GM12878 (cell line): ENCODE data around the gene ASTL.

Source experiments
- ATF2 ChIP-seq: IDR thresholded peaks from 2 replicates; pipeline ENCODE4 v1.6.1; 2012; ENCODE audit warnings: low read length, inconsistent platforms
- BACH1 ChIP-seq: fragments of 450-650 bp; IDR thresholded peaks from 2 replicates; pipeline ENCODE4 v1.6.1; 2017; ENCODE audit warnings: mild to moderate bottlenecking, borderline replicate concordance
- BRCA1 ChIP-seq: IDR thresholded peaks from 2 replicates; pipeline ENCODE4 v1.6.1; 2011; ENCODE audit warnings: low read depth, low read length, improper control_type of control experiment
- CTCF ChIP-seq, 3 experiments: IDR thresholded peaks in 2 of 3; conservative IDR thresholded peaks in 1 of 3; 2 replicates each; pipeline ENCODE4 v1.5.1; 2011; ENCODE audit warnings: low read depth in 3 of 3, low read length in 3 of 3, mild to moderate bottlenecking in 3 of 3, control low read depth in 2 of 3, moderate library complexity in 2 of 3, inconsistent platforms in 1 of 3, mixed read lengths in 1 of 3; ENCODE audit not compliant: control insufficient read depth in 2 of 3, insufficient read depth in 1 of 3; ENCODE audit errors: extremely low read depth in 1 of 3
- EZH2 ChIP-seq: IDR thresholded peaks from 2 replicates; pipeline ENCODE4 v1.6.1; 2012; ENCODE audit warnings: low read depth, mild to moderate bottlenecking, control low read depth, inconsistent platforms, low read length, borderline replicate concordance; ENCODE audit not compliant: control insufficient read depth
- HDAC2 ChIP-seq: fragments of 200-600 bp; sonication (generic); IDR thresholded peaks from 2 replicates; pipeline ENCODE4 v1.6.1; 2017
- POLR2A ChIP-seq: IDR thresholded peaks from 2 replicates; pipeline ENCODE4 v1.6.1; 2011; ENCODE audit warnings: low read depth, mild to moderate bottlenecking, low read length
- SKIL ChIP-seq: fragments of 450-650 bp; IDR thresholded peaks from 2 replicates; pipeline ENCODE4 v1.6.1; 2017; ENCODE audit warnings: mild to moderate bottlenecking, low read depth, inconsistent platforms; ENCODE audit not compliant: poor library complexity, severe bottlenecking
- TCF7 ChIP-seq: IDR thresholded peaks from 2 replicates; pipeline ENCODE4 v1.6.1; 2014; ENCODE audit warnings: antibody characterized with exemption, borderline replicate concordance
- TF ChIP-seq, protein P1 (sequence below): fragments of 450-650 bp; IDR thresholded peaks from 2 replicates; pipeline ENCODE4 v1.6.1; 2017; ENCODE audit warnings: mild to moderate bottlenecking, moderate library complexity

- TF ChIP-seq CTCF (IDR thresholded peaks at IDR 0.05 in 2 of 3, conservative IDR thresholded peaks at IDR 0.05 in 1 of 3; ENCODE audit: control insufficient read depth in 2 of 3, extremely low read depth in 1 of 3, insufficient read depth in 1 of 3, low read depth in 3 of 3, low read length in 3 of 3) (no peak), ATF2 (no peak), EZH2 (no peak), BACH1 (no peak), HDAC2 (no peak), BRCA1 (no peak), TCF7 (no peak), POLR2A (no peak), SKIL (no peak)
- TF ChIP-seq, protein P1, sequence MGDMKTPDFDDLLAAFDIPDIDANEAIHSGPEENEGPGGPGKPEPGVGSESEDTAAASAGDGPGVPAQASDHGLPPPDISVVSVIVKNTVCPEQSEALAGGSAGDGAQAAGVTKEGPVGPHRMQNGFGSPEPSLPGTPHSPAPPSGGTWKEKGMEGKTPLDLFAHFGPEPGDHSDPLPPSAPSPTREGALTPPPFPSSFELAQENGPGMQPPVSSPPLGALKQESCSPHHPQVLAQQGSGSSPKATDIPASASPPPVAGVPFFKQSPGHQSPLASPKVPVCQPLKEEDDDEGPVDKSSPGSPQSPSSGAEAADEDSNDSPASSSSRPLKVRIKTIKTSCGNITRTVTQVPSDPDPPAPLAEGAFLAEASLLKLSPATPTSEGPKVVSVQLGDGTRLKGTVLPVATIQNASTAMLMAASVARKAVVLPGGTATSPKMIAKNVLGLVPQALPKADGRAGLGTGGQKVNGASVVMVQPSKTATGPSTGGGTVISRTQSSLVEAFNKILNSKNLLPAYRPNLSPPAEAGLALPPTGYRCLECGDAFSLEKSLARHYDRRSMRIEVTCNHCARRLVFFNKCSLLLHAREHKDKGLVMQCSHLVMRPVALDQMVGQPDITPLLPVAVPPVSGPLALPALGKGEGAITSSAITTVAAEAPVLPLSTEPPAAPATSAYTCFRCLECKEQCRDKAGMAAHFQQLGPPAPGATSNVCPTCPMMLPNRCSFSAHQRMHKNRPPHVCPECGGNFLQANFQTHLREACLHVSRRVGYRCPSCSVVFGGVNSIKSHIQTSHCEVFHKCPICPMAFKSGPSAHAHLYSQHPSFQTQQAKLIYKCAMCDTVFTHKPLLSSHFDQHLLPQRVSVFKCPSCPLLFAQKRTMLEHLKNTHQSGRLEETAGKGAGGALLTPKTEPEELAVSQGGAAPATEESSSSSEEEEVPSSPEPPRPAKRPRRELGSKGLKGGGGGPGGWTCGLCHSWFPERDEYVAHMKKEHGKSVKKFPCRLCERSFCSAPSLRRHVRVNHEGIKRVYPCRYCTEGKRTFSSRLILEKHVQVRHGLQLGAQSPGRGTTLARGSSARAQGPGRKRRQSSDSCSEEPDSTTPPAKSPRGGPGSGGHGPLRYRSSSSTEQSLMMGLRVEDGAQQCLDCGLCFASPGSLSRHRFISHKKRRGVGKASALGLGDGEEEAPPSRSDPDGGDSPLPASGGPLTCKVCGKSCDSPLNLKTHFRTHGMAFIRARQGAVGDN: no peak
Measured at GRCh38 chr2:96131152-96131812, 7.0 kb downstream of the ASTL start.
